GM21381 (cell line): ENCODE data around the gene ABLIM1.

ENCODE experiments used
- ATAC-seq: cut with Tn5 transposase; IDR thresholded peaks from one replicate; pipeline ENCODE4 v1.9.1; 2021; ENCODE audit warnings: mild to moderate bottlenecking, moderate library complexity; ENCODE audit not compliant: unreplicated experiment

ABLIM1 gene

DNA sequence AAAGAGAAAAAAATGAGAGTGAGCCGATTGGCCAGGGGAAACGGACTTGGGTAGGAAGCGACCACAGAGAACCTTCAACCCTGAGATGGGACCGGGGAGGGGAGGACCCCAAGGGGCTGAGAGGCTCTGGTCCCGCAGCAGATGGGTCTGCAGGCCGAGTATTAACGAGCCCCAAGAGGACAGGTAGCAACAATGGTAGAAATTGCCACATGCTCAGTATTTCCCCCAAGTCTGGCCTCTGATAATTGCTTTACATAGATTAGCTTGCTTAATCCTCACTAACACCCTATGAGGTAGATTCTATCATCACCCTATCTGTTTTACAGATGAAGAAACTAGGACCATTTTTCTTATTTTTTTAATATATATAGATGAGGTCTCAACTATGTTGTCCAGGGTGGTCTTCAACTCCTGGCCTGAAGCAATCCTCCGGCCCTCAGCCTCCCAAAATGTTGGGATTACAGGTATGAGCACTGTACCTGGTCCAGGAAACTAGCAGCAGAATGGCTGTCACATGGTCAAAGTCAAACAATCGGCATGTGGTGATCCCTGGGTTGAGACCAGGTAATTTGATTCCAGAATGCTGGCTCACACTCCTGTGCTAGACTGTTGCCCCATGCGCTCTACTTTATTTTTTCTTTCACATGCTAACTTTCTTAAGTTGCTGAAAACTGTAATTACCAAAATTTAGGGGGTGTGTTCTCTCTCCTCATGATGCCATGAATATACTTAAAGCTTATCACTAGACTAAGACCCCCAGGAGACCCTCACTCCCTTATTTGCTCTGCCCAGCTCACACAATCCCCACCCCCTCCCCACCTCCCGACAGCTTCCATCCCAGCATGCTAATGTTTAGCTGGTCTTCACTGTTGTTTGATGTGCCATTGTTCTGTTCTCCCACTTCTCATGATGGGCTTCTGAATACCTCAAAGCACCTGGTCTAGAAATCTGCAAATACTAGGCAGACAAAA lies 185.9 kb downstream of the ABLIM1 start:
- ATAC-seq: no peak

DNA sequence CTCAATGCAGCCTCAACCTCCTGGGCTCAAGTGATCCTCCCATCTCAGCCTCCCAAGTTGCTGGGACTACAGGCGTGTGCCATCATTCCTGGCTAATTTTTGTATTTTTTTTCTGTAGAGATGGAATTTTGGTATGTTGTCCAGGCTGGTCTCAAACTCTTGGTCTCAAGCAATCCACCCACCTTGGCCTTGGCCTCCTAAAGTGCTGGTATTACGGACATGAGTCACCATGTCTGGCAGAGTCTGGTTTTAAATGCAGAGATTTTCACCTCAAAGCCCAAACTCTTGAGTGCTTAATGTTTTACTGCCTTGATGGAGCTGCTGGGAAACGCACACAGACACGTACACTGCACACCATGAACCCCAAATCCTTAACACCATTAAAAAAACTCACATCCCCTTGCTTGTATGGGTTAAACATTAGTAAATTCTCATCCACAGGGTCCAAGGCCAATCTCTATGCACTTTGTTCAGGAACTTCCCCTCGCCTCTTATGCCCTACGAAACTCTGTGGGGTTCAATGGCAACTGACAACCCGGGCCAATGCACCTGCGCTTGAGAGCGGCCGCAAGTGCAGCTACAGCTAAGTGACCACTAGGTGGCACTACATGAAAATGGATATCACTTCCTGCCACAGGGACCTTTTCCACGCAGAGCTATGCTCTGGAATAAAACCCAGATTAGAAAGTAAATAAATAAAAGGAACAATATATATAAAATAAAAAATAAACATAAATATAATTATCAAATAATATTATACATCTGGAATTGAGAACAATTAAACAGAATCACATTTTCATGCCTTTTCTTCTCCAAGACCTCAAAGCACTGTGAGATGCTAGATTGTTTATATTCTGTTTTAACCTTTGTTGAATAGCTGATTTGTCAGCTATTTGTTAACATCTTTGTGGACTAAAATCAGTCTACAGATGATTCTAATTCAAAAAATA lies 186.8 kb downstream of the ABLIM1 start:
- ATAC-seq: peak; percentile 94

GRCh38 chr10:114470361-114470760 lies 187.7 kb downstream of the ABLIM1 start:
- no peak for ATAC-seq

DNA sequence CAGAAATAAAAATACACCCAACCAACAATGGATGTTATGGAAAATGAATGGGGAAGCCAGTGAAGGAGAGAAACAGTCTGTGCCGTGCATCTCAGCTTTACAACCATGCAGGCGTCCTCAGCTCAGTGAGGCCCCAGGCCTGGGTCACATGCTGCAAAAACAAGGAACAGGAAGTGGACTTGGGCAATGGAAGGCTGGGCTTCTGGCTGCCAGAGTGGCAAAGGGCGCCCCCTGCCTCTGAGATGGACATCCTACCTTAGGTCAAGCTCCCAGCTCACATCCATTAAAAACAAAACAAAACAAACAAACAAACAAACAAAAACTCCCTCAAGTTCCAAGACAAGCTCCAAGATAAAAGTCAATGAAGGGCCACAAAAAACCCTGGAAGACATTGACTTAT lies 199.1 kb downstream of the ABLIM1 start:
- ATAC-seq: no peak

DNA sequence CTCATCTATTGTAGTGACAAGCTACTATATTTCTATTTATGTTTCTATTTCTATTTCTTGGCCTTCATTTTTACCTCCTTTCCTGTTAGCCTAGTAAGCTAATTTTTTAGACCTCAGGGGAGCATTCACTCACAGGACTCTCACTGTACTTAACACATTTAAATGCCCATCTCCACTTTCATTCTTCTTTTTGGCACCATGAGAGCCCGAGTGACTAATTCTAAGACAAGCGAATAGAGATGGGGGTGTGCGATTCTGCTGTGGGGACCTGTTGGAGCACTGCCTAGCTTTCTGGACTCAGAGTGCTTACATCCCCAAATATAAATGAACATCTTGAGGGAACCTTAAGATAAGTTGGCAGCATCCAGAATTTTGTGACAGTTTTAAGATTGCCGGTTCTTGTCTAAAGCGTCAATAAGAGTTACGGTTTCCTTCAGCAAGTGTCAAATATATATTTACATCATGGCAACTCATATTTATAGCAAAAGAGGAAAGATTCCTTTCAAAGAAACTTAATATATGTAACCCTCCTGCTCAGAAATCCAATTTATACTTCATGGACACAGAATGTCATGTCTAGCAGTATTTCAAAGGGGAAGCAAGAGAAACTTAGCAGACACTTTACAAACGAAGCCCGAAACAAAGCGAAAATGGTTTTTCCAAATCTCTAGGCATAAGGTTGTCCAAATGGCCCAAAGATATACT lies 199.7 kb downstream of the ABLIM1 start:
- ATAC-seq: no peak

DNA sequence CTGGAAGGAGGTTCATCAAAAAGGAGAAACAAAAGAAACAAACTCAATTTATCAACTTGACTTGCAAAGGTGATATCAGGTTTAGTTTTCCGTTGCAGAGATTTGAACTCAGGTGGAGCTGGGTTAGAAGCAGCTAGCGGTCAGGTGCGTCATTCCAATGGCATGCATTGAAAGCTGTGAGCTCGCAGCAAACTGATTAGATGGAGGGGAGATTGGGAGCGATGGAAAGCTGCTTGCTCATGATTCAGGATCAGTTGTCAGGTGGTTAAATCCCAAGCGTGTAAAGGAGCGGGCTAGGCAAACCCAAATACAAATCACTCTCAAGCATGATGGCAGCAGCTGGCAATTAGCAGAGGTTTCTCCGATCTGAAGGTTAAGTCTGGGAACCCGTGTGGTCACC lies 204.5 kb downstream of the ABLIM1 start:
- ATAC-seq: no peak

DNA sequence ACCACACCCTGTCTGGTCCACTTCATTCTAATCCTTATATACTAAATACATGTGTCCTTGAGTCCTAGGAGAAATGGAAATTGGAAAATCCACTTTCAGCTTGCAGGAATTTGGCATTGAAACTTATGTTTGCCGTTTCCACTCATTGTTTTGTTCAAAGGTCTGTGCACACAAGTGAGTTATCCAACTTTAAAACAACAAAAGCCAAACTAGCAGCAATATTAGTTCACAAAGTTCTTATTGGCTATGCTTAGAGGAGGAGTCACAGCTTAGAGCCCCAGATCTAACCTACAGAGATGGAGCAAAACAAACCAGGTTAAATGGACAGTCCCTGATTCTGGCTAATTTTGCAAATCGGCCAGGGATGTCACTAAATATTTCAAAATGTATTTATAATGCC lies 209.2 kb downstream of the ABLIM1 start:
- ATAC-seq: no peak

GRCh38 chr10:114445332-114445731 lies 212.7 kb downstream of the ABLIM1 start:
- ATAC-seq: no peak

DNA sequence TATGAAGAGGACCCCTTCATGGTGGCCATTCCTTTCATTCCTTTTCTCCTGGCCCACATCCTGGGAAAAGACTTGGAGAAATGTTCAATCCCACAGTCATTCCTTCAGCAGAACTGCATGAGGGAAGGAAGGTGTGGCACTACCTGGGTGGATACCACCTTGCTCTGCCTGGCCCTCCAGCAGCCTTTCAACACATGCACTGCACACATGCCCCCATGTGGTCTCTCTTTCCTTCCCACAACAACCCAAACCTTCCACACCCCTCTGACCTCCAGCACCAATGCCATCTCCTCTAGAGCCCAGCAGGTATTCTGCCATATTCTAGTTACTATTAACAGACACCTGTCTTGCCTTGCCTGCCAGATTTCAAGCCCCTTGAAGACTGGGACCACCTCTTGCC lies 213.3 kb downstream of the ABLIM1 start:
- no peak for ATAC-seq

DNA sequence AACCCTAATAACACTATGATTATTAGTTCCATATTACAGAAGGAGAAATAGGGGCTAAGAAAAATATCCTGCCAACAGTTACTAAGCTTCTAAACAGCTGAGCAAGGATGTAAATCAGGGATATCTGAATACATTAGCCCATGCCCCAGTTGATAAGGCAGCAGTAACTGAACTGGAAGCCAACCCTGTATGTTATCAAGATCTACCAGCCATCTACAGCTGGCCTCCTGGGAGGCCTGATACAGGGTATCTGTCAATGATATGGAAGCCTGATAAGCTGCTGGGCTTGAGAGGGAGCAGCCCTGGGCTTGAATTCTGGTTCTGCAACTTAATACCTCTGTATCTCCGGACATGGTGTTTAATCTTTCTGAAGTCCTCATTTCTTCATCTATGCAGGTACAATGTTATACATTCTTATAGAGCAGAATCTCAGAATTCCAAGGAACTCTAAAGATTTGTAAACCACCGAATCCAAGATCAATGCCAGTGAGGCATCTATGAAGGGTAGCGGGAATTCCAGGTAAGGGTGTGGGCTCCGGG lies 215.9 kb downstream of the ABLIM1 start:
- ATAC-seq: no peak

GRCh38 chr10:114441107-114441506 lies 217.0 kb downstream of the ABLIM1 start:
- no peak for ATAC-seq

- no peak for ATAC-seq
These were observed 220.4 kb downstream of the ABLIM1 start for GRCh38 chr10:114437473-114438292.

GRCh38 chr10:114436941-114437340 lies 221.1 kb downstream of the ABLIM1 start:
- ATAC-seq: no peak

- no peak for ATAC-seq
These were observed 225.4 kb downstream of the ABLIM1 start for GRCh38 chr10:114432566-114433093.

DNA sequence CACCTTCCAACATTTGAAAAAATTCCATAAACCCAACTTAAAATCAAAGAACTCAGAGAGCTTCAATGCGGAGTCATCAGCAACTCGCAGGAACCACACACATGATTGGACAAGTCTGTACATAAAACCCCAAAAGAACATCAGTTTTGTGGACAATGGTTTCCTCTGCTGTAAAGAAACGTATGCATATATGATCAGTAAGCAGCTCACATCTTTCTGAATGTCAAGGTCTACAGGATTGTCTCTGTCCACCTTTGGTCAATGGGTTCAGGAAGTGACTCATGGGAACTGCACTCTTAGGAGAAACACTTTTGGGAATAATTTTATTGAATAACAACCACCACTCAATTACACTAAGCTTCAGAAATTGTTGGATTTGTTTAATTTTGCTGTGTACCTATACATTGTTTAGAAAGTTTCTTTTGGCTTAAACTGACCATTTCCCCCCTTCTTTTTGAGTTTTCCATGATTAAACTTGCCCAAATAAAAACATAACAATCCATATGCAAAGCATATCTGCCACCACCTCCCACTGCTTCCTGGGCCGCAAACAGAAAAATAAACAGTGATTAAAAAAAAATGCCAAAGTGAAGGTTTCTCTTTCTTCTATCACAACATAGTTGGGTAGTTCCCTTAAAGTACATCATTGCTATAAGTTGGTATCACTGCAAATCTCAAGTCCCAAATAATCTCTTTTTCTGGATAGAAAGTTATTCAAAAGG lies 226.5 kb downstream of the ABLIM1 start:
- ATAC-seq: no peak

DNA sequence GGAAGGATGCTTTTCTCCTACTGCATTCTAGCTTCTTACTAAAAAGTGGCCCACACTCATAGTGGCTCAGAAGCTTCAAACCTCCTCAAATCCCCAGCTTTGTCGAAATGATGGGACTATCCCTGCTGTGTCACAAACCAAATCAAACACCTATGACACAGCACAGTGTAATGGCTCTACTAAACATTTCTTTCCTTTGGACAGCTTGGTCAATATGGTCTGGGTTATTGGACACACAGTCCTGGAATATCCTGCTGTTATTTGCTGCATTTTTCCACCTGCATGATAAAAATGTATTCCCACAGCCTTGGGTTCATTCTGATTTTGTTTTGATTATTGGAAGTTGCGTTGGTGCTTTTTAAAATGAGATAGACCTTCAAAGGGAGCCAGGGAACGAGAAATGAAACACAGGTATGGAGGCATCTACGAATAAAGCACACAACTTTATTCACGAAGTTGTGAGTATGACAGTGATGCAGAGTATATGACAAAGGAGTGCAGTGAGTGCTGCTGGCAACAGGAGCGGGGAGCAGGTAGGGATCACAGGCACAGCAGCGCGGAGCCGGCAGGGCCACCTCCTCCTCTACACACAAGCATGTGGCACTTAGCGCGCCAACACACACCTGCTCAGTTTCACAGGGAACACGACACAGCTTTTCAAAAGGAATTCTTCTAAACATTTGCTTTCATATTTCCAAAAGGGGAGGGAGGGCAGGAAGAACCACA lies 227.2 kb downstream of the ABLIM1 start:
- ATAC-seq: no peak

GRCh38 chr10:114429581-114430335 lies 228.3 kb downstream of the ABLIM1 start:
- no peak for ATAC-seq
